ENCODE data around the gene GABRR3.

DNA sequence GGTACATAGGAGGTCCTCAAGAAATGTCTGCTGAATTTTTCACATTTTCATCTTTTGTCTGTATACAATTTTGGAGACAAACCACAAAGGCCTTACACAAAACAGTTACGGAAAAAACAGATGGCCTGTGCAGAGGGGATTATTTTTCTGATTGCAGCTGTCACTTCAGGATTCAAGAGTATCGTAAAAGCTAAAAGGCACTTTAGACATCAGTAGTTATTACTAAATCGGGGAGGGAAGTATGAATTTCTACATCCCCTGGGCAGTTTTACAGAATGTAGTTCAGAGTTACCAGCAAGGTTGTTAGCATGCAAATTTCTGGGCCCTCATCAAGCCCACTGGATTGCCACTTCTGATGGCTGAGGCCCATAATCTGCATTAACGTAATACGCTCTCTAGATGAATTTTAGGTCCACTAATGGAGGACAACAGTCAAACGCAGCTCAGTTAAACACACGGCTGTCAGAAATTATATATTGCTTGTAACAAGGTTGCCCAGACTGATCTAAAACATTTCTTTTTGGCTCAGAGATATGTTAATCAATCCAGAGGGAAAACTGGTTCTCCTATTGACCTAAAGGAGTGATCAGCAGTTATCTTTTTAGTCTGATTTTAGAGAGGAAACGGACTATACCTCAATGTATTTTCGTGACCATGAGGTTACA is 64.0 kb downstream of the GABRR3 start:
- no peak for TF ChIP-seq CTCF (conservative IDR thresholded peaks at IDR 0.05; ENCODE audit: low read depth in 2 of 2)
- TF ChIP-seq EZH2 (IDR thresholded peaks at IDR 0.05; ENCODE audit: low read depth, unreplicated experiment), result no peak
- no peak for TF ChIP-seq REST (IDR thresholded peaks at IDR 0.05; ENCODE audit: unreplicated experiment)
- no peak for TF ChIP-seq POLR2AphosphoS5 (IDR thresholded peaks at IDR 0.05; ENCODE audit: low read depth)

Measured in GM23338 (cell line).